HG02678 (cell line): ENCODE measurements around the gene UCP2.
"Not testable (repeated sequence)": the region's sequence is repeated elsewhere in the genome, so short reads cannot be mapped to it uniquely, and the experiment has no call there.

Experiments
- ATAC-seq: cut with Tn5 transposase; IDR thresholded peaks from one replicate; pipeline ENCODE4 v1.9.1; 2021; ENCODE audit warnings: mild to moderate bottlenecking, moderate library complexity; ENCODE audit not compliant: unreplicated experiment

The UCP2 gene

DNA sequence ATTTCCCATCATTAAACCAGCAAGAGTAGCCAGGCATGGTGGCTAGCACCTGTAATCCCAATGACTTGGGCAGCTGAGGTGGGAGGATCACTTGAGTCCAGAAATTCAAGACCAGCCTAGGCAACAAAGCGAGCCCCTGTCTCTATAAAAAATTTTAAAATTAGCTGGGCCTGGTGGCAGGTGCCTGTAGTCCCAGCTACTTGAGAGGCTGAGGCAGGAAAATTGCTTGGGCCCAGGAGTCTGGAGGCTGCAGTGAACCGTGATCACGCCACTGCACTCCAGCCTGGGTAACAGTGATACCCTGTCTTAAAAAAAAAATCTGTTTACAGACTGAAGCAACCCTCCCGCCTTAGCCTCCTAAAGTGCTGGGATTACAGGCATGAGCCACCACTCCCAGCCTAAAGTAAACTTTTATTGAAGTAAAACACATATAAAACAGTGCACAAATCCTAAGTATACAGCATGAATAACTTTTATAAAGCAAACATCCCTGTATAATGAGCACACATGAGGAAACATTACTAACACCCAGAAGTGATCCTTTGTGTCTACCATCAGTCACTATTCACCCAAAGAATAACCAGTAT lies 13.6 kb upstream of the UCP2 start:
- no peak for ATAC-seq

DNA sequence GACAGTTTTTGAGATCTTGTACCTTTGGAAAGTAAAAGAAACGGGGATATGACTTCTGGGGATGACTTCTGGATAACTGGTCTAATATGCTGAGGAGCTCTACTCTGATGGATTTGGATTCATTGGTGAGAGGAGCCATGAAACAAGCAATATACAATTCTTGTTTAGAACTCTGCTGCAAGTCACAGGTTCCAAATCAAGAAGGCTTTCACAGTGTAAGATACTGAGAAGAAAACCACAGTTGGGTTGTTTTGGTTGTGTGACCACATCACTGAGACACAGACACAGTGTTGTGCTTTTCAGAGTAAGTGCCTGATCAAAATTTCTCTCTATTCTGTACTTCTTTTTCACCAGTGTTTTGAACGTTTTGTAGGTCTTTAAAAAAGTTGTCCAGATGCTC lies 13.1 kb upstream of the UCP2 start:
- peak; percentile 47 for ATAC-seq

DNA sequence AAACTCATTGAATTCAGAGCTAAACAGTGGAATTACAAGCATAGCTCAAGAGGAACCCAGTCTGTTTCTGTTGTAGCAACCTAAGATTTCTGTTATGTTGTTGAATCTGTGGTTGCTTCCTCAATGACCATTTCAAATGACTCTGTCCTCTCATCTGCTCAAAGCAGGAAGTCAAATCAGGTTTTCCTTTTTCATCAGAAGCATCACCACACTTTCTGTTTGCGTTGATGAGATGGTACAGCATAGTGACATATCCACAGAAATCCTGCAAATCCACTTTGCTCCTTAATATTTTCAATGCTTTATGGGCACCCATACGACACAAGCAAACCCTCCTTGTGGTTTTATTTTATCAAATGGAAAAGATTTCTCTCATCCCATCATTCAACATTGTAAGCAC lies 12.6 kb upstream of the UCP2 start:
- ATAC-seq: no peak

DNA sequence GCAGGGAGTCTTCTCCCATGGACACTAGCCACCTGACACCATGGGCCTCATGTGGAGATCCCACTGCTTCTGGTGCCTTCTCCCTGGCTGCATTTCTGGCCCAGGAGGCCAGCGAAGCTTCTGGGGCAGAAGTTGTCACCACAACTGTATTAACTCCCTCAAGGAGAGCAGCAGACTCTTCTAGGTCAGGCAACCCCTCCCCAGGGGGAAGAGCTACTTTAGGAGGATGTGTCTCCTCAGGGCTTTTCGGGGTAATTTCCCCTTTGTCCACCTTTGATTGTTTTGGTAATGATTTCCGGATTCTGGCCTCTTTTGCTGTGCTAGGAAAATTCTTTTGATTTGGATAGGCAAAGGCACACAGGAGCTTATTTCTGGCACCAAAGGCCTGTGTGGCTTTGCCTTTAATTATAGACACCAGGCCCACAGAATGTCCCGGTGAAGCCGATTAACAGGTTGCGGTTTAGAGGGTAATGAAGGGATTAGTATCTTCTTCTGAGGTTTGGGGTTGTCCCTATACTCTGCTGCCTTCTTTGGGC lies 8.9 kb upstream of the UCP2 start:
- ATAC-seq: peak; percentile 49

DNA sequence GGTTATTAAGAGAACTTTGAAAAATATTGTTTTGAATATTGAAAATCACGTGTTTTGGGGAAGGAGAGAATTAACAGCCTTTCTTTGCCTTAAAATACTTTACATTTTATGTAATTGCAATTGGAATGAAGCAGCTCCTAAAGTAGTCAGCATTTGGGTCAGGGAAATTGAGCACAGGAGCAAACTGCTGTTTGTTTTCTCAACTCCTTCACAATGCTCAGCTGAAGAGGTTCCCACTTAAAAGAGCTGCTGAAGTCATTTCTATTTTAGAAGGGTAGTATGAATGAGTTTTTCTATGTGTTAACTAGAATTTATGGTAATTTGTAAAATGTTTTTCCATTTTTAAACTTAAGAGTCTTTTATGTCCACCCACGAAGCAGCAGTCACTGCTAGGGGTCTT lies 8.1 kb upstream of the UCP2 start:
- no peak for ATAC-seq

DNA sequence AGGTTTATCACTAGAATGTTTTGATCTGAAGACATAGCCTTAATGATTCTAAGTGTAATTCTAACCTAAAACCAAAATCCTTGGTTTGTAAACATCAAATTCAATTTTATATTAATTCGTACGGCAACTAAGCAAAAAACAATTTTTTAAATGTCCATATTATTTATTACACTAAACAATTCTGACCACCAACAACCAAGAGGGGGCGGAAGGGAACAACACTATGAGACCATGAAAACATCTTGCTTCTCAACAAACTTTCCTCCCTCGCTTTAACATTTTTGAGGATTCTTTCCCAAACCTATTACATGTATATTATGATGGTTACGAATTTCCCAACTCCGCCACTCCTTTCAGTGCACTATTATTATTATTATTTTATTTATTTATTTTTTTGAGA lies 6.5 kb upstream of the UCP2 start:
- ATAC-seq: no peak

DNA sequence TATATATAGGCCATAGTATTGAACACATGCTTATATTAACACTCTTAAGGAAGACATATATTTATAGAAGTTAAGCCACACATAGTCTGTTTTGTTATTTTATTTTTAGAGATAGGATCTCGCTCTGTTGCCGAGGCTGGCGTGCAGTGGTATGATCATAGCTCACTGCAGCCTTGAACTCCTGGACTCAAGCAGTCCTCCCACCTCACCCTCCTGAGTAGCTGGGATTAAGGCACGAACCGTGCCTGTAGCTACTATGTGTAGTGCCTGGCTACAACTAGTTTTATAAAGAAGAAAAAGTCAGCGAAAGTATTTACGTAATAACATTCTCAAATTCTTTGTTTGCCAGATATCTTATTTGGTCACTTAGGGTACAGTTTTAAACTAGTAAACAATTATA lies 5.6 kb upstream of the UCP2 start:
- no peak for ATAC-seq

DNA sequence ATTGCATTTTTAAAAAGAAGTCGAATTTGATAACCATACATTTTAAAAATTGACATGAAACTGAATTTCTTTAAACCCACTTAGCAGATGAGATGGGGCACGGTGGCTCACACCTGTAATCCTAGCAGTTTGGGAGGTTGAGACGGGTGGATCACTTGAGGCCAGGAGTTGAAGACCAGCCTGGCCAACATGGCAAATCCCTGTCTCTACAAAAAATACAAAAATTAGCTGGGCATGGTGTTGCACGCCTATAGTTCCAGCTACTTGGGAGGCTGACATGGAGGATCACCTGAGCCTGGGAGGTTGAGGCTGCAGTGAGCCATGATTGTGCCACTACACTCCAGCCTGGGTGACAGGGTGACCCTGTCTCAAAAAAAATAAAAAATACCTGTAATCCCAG lies 3.0 kb upstream of the UCP2 start:
- not testable (repeated sequence) for ATAC-seq

DNA sequence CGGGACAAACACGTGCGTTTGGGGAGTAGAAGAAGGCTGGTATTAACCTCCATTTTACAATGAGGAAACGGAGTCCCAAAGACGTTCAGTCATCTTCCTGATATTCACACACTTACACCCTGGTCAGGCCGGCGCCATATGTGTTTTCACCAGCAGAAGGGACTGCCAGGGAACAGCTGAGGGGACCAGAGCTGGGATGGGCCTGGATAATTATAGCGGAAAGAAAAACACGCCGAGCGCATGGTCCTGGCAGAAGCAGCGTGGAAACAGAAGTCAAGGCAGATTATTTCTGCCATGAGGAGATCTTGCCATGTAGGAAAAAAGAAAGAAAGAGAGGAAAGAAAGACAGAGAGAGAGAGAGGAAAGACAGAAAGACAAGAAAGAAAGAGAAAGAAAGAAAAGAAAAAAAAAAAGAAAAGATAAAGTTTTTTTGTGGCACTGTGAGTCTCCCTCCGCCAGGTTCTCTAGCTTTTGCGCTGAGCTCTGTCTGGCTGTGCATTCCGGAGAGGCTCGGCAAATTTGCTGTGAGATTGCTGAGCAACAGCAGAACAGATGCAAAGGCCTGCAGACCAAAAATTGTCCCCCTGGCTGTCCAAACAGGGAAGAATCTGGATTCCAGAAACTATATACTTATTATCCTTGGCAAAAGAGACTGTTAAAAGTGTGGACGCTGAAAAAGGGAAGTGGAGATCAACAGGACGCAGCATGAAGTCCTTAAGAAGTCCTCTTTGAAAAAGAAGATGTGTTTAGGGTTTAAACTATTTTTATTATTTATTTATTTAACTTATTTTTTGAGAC lies 1.3 kb upstream of the UCP2 start:
- ATAC-seq: no peak

DNA sequence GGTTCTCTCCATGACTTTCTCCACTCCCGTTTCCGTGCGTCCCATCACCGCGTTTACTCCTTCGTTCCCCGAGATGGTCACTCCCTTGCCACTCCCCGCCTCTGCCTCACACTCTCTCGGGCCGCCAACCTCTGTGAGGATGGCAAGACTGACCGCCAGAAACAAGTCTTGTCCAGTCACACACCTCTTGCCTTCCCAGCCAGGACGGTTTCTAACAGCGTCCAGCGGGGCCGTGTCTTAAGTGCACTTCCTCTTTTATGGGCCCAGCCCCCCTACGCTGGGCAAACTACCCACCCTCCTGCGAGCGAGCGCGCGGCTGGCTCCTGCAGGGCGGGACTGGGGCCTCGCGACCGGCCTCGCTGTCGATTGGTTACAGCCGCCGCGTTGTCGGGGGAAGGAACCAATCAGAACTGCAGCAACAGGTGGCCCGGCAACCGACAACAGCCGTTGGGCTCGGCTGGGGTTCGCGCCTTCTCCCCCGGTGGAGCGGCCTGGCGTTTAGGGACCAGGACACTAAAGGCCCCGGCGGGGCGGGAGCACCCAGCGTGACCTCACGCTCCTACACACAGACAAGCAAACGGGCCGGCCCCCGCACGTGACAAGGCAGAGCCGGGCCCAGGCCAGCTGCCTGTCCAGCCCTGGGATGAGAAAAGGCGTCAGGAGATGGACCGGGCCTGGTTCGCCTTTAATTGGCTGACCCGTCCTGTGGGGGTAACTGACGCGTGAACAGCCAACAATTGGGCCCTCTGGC lies 522 bp upstream of the UCP2 start:
- ATAC-seq: peak; percentile 79

DNA sequence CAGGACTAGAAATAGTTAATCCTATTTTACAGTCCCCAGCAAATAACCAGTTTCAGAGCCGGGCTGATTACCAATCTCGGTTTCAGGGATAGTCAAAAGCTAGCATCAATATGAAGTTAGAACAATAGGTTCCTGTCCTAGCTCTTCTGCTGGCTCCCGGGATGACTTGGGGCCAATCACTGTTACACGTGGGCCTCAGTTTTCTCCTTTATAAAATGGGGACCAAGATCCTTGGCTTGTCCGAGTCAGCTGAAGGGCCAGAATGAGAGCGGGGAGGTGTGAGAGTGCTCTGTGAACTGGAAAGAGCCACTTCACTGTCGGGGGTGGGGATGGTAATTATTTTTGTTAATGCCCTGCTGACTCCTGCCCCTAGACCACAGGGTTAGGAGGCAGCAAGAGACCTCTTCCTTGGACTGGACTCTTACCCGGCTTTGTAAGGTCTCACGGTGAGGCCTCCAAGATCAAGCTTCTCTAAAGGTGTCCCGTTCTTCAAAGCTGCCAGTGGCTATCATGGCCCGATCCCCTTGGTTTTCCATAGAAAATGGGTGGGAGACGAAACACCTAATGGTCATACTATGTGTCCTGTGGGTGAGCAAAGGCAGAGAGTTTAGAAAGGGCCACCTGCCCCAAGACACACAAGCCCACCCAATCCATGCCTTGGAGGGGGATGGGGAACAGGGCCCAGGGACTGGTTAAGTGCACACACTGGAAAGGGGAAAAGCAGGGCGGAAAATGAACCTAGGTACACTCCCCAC lies 1.4 kb downstream of the UCP2 start:
- no peak for ATAC-seq

DNA sequence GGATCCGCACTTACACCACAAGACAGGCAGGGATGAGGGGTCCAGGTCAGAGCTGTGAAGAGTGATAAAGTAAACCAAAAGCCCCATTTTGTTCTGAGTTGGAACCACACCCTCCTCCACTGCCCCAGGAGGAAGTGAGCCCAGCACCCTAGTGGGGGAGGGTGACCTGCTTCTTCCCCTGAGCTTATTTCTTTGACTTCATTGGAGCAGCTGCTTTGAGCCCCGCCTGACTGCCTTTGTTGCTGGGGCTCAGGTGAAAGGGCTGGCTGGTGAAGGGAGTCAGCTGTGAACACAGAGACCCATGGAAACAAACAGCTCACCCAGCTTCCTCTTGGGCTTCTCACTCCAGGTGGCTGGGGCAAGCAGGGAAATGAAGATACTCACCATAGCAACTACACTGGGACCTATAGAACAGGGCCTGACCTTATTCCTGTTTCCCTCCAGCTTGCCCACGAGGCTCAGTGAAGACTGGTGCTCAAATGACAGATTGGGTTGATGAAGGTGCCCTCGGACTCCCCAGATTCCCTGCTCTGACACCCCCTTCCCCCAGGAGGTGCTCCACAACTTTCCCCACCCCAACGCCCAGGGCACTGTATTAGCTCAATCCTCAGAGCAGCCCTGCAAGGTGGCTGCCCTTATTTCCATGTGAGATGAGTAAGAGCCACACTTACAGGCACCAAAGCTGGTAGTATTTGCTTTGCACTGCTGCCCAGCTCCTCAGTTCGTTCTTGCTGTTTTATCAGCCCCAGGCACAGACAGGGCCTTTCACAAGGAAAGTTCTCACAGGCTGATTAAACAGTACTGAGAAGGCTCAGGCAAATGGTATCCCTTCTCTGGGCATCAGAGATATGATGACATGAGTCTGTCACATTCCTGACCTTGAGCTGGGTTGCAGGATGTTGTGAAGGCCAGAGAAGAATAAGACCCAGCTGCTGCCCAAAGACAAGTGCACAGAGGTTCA lies 2.4 kb downstream of the UCP2 start:
- peak; percentile 44 for ATAC-seq

DNA sequence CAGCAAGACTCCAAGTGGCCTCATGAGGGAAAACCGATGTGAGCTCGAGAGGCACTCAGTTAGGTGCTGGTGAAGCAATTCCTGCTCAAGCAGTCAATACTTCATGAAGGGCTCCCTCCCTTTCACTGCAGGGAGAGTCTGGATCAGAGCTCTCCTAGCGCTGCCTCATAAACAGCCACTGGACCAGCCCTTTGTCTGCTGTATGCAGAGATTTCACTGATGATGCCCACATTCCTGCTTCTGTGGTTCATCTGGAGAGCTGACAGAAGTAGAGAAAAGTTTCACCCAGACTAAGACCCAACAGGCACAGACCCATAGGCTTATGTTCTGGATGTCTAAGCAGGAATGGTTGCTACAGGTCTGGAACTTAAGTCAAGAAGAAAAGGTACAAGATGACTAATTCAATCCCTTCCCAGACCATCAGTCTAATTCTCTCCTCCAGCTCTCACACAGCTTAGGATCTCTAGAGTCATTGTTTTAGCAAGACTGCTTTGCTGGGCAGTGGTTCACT lies 4.0 kb downstream of the UCP2 start:
- no peak for ATAC-seq

DNA sequence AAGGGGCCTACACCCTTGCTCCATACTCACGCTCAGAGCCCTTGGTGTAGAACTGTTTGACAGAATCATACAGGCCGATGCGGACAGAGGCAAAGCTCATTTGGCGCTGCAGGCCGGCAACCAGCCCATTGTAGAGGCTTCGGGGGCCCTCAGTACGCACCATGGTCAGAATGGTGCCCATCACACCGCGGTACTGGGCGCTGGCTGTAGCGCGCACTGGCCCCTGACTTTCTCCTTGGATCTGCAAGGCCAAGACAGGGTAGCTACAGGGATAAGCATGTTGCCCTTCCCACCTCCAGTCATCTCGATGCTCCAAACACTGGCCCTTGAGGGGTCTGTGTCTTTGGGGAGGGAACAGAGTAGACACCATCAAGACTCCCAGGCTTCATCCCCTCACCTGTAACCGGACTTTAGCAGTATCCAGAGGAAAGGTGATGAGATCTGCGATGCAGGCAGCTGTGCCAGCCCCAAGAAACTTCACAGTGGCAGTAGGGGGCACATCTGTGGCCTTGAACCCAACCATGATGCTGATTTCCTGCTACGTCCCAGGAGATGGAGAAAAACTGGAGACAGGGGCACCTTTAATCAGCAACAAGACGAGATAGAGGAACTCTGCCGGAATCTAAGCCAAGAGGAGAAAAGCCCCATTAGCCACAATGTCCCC lies 4.7 kb downstream of the UCP2 start:
- ATAC-seq: no peak

DNA sequence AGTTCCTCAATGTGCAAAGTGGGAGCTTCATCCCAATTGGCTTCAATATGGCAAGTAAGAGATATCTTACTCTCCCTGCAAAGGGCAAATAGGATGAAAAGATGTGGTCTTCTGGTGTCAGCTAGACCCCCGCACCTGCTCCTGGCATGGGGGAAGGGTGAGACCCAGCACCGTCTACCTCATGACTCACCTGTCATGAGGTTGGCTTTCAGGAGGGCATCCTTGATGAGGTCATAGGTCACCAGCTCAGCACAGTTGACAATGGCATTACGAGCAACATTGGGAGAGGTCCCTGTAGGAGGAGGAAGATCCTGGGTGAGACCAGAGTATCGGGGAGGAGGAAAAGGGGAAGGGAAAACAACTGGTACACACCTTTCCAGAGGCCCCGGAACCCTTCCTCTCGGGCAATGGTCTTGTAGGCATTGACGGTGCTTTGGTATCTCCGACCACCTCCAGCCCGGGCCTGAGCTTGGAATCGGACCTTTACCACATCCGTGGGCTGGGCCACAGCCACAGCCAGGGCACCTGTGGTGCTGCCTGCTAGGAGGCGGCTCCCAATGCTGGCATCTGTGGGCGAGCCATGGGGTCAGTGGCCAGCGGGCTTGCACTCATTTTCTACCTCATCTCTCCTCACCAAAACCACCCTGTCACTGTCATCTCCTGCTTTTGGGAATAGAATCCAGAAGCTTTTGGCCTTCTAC lies 6.0 kb downstream of the UCP2 start:
- no peak for ATAC-seq

DNA sequence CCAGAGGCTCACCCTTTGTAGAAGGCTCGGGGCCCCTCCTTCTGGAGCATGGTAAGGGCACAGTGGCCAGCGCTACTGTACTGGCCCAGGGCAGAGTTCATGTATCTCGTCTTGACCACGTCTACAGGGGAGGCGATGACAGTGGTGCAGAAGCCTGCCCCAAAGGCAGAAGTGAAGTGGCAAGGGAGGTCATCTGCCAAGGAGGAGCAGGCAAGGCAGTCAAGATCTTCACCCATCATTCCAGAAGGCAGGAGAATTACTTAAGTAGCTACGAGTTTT lies 7.2 kb downstream of the UCP2 start:
- ATAC-seq: no peak

DNA sequence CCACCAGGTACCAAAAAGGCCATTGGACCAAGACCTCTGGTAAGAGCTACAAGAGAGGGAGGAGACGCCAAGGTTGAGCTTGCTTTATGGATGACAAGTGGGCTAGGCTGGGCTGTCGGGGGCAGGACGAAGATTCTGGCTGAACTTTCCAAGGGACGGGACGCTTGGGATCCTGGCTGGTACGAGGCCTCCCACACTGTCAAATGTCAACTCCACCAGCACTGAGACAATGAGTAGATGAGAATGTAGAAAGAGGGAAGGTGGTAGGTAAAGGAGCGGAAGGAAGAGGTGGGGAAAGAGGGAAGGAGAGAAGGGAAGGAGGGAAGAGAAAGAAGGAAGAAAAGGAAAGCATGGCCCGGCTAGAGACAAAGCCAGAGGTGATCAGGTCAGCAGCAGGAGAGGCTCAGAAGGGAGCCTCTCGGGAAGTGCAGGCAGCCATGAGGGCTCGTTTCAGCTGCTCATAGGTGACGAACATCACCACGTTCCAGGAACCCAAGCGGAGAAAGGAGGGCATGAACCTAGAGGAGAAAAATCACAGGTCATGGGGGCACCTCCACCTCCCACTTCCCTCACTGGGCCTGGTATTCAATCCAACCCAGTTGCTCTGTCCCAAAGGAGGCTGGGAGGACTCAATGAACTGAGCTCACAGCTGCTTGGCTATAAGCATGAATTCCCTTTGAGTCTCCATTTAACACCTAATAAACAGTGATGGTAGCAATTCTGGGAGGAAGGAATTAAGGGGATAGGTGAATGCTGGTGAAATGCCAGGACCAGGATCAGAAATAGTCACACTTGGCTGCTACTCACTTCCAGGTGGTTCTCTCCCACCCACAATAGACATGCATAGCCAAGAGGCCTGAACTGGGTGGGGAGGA lies 7.8 kb downstream of the UCP2 start:
- ATAC-seq: no peak
